ENCODE data around the gene KIAA1328. TPM values are rescaled to one million over a fixed set of nuclear protein-coding genes. Genes with fewer than 3 reads are reported as not detected.
"Not testable (repeated sequence)": the region's sequence is repeated elsewhere in the genome, so short reads cannot be mapped to it uniquely, and the experiment has no call there.

Gene KIAA1328
- polyA plus RNA-seq (ENCODE audit: insufficient read length in 3 of 3) = 10 to 100 TPM in 1 of 3 donors, 1 to 10 TPM in 2; 9.6 to 10.8 (median 9.8) TPM

GRCh38 chr18:36828630-36829361 lies at the start of gene KIAA1328, which contains the start of gene TPGS2:
KIAA1328 (plus strand) TSS chr18:36829127; CDS start chr18:36829139, 12 bp downstream.
TPGS2 (minus strand) TSS chr18:36829002; CDS start chr18:36828767, 235 bp downstream.
- DNase-seq (ENCODE audit: low read depth in 3 of 3, low spot score in 2 of 3) = peak; percentile 40 to 72 (median 70)

DNA sequence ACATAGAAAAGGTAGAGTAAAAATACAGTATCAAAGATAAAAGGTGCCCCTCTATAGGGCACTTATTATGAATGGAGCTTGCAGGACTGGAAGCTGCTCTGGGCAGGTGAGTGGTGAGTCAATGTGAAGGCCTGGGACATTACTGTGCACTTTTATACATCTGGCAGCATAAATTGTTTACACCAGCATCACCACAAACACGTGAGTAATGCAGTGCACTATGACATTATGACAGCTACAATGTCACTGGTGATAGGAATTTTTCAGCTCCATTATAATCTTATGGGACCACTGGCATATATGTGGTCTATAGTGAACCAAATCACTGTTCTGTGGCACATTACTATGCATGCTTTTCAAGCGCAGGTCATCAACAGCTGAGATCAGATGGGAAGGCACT lies 48.2 kb upstream of the KIAA1328 start:
- DNase-seq (ENCODE audit: low read depth in 3 of 3, low spot score in 2 of 3) = no peak

DNA sequence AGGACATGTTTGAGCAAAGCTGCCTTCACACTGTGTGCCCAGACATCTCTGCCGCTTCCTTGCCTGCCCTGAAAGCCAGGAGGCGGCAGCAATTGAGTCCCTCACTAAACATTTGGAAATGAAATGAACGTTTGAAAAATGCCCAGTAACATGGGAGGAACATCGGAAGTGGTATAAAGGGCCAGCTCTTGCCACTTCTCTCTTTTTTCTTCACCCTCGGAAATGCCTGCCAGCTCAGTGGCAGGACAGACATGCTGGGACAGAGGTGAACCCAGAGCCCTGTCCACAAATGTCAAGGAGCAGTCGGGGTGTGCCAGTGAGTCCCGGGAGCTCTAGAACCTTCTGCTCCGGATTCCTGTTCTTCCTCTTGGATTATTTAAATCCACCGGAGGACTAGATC lies 46.2 kb upstream of the KIAA1328 start:
- DNase-seq (ENCODE audit: low read depth in 3 of 3, low spot score in 2 of 3) = no peak

DNA sequence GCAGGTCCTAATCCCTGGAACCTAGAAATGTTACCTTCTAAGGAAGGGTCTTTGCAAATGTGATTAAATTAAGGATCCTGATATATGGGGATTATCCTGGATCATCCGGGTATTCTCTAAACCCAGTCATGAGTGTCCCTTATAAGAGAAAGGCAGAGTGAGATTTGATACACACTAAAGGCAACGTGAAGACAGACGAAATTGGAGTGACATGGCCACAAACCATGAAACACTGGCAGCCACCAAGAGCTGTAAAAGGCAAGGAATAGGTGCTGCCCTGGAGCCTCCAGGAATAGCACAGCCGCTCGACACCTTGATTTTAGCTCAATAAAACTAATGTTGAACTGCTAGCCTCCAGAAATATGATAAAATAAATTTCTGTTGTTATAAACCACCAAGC lies 45.1 kb upstream of the KIAA1328 start:
- no peak for DNase-seq (ENCODE audit: low read depth in 3 of 3, low spot score in 2 of 3)

GRCh38 chr18:36786686-36787085 lies 42.2 kb upstream of the KIAA1328 start:
- no peak for DNase-seq (ENCODE audit: low read depth in 3 of 3, low spot score in 2 of 3)

DNA sequence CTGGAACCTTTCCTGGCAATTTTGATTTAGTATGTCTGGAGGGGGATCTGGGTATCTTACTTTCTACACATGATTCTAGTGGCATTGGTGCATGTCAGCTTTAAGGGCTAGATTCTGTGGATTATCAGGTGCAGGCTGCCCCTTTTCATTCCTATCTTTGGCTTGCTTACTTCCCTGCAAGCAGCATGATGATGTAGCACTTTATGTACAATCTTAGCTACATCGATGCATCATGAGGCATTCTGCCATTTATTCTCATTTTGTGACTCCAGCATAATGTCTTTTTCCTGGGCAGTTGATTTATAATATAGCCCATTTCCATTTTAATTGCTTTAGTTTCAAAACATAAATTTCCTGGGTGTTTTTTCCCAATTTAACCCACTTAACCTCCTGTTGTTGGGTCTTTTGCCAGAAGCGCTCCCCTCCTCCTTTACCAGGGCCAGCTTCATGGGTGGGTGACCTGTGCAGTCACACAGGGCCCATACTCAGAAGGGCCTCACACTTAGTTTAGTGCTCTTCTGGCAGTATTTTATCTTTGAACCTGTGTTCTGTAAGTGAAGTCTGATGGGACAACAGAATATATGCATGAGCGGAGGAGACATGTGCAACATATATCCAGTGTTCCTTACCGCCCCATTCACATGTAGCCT lies 36.2 kb upstream of the KIAA1328 start:
- DNase-seq (ENCODE audit: low read depth in 3 of 3, low spot score in 2 of 3) = no peak

GRCh38 chr18:36798738-36799473 lies 30.0 kb upstream of the KIAA1328 start:
- no peak for DNase-seq (ENCODE audit: low read depth in 3 of 3, low spot score in 2 of 3)

DNA sequence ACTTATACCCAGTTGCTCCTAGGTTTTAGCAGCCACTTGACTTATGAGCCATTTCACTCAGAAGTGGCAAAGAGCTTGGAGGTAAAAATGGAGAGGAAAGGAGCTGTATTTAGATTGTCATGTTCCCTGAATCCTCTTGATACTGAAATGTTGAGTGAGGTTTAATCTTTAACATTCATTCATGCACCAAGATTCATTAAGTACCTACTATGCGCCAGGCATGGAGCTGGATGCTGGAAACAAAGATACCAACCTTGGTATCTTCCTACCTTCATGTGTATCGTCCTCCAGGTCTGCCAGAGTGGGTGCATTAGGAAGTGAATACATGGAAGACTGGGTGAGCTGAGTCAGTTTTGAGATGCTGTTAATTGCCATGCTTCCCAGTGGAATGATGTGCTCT lies 23.8 kb upstream of the KIAA1328 start:
- DNase-seq (ENCODE audit: low read depth in 3 of 3, low spot score in 2 of 3) = no peak

DNA sequence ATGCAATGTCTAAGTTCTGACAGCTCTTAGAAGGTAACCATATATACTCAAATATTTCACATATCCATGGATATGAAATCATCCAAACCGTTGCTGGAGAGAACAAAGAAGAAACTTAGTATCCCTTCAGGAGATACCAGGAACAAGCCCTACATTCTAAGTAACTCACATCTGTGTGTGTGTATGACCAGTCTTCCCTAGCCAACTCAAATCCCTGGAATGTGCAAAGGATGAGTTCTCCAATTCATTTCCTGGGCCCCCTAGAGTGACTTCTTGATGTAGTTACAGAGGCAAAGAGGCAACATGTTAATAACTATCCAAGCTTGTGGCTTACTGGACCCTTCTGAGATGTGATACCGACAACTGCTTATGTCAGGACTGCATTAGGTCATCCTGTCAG lies 20.2 kb upstream of the KIAA1328 start:
- no peak for DNase-seq (ENCODE audit: low read depth in 3 of 3, low spot score in 2 of 3)

DNA sequence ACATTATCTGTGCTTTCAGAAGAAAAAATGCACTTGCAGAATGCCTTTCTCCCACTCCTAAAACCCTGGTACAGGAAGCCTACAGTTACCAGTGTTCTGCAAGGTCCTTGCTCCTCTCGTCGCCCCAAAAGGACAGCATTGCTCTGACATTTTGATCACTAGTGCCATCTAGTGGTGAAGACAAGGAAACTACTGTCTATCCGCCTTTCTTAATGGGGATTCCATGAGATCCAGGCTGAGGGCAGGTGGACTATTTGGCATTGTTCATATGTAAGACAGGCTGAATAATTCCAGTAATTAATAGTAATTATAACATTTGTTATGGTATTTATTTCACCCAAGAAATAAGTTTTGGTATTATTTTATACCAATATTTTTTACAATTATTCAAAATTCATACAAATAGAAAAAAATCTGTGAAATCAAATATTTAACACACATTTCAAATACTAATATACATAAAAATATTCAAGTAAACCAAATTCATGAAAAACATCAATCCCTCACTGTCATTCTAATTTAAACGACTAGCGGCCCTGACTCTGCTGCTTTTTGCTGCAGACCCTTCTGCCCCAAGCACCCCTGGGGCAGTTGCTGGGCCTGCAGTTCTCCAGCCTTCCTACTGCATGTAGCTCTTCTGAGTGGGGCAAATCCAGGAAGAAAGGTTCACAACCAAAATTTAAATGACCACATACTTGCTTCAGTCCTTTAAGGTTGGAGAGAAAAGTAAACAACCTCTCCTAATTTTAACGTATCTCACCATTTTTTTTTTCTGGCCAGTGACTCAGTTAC lies 19.1 kb upstream of the KIAA1328 start:
- DNase-seq (ENCODE audit: low read depth in 3 of 3, low spot score in 2 of 3) = peak in 2 of 3 donors; percentile 36 to 49

DNA sequence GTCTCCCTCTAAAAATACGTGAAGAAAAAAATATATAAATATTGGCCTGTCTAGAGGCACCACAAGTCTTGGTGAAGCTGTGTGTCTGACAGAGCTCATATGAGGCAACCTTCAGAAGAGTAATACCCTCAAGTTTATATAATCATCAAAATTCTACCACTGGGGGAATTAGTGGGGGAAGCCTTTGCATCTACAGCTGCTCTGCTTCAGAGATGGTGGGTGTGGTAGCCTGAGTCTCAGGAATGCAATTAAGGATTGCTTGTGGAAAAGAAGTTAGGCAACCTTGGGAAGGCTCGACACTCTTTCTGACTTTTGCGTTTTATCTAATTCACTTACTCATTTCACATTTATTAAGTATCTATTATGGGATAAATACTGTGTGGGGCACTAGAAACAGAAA lies 17.5 kb upstream of the KIAA1328 start:
- no peak for DNase-seq (ENCODE audit: low read depth in 3 of 3, low spot score in 2 of 3)

DNA sequence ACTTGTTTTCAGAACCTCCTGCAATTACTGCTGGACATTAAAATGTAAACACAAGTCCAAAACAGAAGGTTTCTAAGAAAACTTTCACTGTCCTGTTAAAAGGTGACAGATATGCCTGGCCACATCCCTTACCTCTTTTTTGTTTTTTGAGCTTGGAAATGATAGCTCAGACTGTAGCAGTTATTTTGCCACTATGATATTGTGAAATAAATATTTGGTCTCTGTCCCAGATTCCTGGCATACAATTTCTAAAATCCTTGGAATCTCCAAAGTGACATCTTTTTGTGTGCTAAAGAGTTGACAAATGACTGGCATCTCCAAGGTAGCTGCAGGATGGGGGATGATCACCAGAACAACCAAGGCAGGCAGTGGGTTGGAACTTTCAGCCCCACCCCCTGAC lies 17.0 kb upstream of the KIAA1328 start:
- no peak for DNase-seq (ENCODE audit: low read depth in 3 of 3, low spot score in 2 of 3)

GRCh38 chr18:36812678-36813077 lies 16.2 kb upstream of the KIAA1328 start:
- no peak for DNase-seq (ENCODE audit: low read depth in 3 of 3, low spot score in 2 of 3)

- no peak for DNase-seq (ENCODE audit: low read depth in 3 of 3, low spot score in 2 of 3)
Observed at GRCh38 chr18:36813101-36813775, 15.7 kb upstream of the KIAA1328 start.

DNA sequence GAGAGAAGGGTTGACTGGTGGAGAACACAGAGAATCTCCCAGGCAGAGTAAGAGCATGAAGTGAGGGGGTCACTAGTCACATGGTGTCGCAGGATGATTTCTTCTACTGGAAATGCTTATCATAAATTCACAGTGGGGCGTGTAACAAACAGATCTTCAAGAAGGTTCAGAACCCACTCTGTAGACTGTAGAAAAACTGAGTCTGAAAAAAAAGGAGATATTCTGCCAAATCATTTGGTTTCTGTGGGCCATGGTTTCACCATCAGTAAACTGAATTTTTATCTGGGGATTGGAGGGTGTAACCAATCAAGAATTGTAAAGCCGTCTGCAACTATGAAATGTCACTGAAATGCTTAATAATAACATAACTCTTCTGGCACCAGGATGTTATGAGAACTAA lies 15.1 kb upstream of the KIAA1328 start:
- DNase-seq (ENCODE audit: low read depth in 3 of 3, low spot score in 2 of 3) = no peak

DNA sequence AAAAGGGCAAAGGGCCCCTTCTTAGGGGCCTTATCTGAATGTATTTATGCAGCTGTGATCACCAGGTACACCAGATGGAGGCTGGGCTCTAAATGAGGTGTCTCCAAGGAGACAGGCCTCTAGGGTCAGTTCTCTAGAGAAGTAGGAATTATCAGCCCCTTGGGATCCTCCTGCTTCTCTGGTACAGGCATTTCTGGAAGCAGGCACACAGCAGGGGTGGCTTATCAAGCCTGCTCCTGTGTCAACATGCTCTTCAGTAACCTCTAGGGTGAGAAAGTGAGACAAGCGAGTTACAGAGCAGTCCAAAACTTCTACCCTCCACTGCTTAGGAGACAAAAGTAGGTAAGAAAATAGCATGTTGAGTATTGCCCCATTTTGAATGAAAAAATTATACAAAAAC lies 13.9 kb upstream of the KIAA1328 start:
- no peak for DNase-seq (ENCODE audit: low read depth in 3 of 3, low spot score in 2 of 3)

GRCh38 chr18:36816096-36816495 lies 12.8 kb upstream of the KIAA1328 start:
- DNase-seq (ENCODE audit: low read depth in 3 of 3, low spot score in 2 of 3) = not testable (repeated sequence)

DNA sequence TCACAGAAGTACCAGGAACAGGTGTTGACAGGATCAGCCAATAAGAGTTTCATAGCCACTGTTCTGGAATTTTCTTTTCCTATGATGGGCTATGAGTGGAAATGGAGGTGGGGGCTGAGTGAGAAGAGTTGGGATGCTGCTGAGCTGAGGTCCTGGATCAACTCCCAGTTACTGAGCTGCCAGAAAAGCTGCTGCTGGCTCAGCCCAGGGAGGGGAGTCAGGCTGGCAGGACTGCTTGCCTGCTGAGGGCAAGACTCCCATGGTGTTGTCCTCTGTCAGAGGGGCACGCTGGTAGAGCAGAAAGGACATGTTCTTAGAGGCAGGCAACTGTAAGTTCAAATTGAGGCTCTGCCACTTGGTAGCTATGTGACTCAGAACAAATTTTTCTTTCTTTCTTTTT lies 11.9 kb upstream of the KIAA1328 start:
- DNase-seq (ENCODE audit: low read depth in 3 of 3, low spot score in 2 of 3) = no peak

DNA sequence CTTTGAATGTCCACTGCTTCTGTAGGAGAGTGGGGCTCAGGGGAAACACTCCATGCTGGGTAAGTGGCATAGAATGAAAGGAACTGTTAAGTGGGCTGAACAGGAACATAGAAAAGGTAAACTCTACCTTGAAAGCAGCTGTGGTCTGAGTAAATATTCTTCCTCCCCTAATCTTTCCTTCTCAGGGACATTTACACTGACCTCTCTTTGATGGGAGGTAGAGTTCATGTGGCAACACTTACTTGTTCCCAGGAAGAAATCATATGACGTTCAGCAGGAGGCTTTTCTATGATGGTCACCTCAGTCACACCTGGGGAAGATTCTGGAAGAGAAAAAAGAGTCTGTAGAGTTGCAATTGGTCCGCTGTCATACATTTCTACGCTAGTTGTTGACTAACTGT lies 10.3 kb upstream of the KIAA1328 start:
- DNase-seq (ENCODE audit: low read depth in 3 of 3, low spot score in 2 of 3) = no peak

- no peak for DNase-seq (ENCODE audit: low read depth in 3 of 3, low spot score in 2 of 3)
Observed at GRCh38 chr18:36819621-36820020, 9.3 kb upstream of the KIAA1328 start.
